ENCODE data around the gene BIRC2.

DNA sequence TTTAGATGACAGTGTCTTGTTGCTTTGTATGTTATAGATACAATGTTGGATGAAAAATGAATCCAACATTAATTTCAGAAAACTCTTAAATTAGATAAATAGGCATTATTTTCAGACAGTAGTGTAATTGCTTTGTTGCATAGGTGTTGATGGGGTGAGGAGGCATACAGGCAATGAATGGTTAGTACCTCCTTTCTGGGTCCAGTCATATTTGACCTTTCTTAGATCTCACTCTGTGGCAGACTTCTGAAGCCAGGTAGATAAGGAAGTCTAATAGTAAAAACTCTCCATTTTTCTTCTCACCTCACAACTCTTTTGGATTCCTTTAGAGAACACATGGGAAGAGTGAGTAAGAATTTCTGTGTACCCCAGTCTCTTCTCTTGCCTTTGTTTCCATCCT, 31.8 kb downstream of the BIRC2 start:
- TF ChIP-seq, protein P1, sequence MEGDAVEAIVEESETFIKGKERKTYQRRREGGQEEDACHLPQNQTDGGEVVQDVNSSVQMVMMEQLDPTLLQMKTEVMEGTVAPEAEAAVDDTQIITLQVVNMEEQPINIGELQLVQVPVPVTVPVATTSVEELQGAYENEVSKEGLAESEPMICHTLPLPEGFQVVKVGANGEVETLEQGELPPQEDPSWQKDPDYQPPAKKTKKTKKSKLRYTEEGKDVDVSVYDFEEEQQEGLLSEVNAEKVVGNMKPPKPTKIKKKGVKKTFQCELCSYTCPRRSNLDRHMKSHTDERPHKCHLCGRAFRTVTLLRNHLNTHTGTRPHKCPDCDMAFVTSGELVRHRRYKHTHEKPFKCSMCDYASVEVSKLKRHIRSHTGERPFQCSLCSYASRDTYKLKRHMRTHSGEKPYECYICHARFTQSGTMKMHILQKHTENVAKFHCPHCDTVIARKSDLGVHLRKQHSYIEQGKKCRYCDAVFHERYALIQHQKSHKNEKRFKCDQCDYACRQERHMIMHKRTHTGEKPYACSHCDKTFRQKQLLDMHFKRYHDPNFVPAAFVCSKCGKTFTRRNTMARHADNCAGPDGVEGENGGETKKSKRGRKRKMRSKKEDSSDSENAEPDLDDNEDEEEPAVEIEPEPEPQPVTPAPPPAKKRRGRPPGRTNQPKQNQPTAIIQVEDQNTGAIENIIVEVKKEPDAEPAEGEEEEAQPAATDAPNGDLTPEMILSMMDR (IDR thresholded peaks at IDR 0.05; ENCODE audit: low read depth, low read length, missing input control), result no peak
- no peak for TF ChIP-seq RAD21 (IDR thresholded peaks at IDR 0.05)
- TF ChIP-seq, protein P2, sequence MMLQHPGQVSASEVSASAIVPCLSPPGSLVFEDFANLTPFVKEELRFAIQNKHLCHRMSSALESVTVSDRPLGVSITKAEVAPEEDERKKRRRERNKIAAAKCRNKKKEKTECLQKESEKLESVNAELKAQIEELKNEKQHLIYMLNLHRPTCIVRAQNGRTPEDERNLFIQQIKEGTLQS (IDR thresholded peaks at IDR 0.05), result no peak
- TF ChIP-seq, protein P3, sequence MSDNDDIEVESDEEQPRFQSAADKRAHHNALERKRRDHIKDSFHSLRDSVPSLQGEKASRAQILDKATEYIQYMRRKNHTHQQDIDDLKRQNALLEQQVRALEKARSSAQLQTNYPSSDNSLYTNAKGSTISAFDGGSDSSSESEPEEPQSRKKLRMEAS (IDR thresholded peaks at IDR 0.05), result no peak
- no peak for TF ChIP-seq HNF4G (IDR thresholded peaks at IDR 0.05)
- TF ChIP-seq FOXA1 (IDR thresholded peaks at IDR 0.05), result no peak
- no peak for TF ChIP-seq JUND (IDR thresholded peaks at IDR 0.05)
- TF ChIP-seq SP1 (IDR thresholded peaks at IDR 0.05), result no peak
- no peak for TF ChIP-seq YY1 (IDR thresholded peaks at IDR 0.05)
- TF ChIP-seq, protein P4, sequence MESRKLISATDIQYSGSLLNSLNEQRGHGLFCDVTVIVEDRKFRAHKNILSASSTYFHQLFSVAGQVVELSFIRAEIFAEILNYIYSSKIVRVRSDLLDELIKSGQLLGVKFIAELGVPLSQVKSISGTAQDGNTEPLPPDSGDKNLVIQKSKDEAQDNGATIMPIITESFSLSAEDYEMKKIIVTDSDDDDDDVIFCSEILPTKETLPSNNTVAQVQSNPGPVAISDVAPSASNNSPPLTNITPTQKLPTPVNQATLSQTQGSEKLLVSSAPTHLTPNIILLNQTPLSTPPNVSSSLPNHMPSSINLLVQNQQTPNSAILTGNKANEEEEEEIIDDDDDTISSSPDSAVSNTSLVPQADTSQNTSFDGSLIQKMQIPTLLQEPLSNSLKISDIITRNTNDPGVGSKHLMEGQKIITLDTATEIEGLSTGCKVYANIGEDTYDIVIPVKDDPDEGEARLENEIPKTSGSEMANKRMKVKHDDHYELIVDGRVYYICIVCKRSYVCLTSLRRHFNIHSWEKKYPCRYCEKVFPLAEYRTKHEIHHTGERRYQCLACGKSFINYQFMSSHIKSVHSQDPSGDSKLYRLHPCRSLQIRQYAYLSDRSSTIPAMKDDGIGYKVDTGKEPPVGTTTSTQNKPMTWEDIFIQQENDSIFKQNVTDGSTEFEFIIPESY (IDR thresholded peaks at IDR 0.05), result no peak
- TF ChIP-seq FOXA2 (IDR thresholded peaks at IDR 0.05), result no peak
- TF ChIP-seq, protein P5, sequence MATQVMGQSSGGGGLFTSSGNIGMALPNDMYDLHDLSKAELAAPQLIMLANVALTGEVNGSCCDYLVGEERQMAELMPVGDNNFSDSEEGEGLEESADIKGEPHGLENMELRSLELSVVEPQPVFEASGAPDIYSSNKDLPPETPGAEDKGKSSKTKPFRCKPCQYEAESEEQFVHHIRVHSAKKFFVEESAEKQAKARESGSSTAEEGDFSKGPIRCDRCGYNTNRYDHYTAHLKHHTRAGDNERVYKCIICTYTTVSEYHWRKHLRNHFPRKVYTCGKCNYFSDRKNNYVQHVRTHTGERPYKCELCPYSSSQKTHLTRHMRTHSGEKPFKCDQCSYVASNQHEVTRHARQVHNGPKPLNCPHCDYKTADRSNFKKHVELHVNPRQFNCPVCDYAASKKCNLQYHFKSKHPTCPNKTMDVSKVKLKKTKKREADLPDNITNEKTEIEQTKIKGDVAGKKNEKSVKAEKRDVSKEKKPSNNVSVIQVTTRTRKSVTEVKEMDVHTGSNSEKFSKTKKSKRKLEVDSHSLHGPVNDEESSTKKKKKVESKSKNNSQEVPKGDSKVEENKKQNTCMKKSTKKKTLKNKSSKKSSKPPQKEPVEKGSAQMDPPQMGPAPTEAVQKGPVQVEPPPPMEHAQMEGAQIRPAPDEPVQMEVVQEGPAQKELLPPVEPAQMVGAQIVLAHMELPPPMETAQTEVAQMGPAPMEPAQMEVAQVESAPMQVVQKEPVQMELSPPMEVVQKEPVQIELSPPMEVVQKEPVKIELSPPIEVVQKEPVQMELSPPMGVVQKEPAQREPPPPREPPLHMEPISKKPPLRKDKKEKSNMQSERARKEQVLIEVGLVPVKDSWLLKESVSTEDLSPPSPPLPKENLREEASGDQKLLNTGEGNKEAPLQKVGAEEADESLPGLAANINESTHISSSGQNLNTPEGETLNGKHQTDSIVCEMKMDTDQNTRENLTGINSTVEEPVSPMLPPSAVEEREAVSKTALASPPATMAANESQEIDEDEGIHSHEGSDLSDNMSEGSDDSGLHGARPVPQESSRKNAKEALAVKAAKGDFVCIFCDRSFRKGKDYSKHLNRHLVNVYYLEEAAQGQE (IDR thresholded peaks at IDR 0.05), result no peak
- TF ChIP-seq RXRA (IDR thresholded peaks at IDR 0.05), result no peak
- no peak for TF ChIP-seq EGR1 (IDR thresholded peaks at IDR 0.05; ENCODE audit: low read depth in 2 of 2)

Data from liver (tissue), 3 donors.